H1 (cell line): Measurements from ENCODE around the gene GAMT. TPM values are rescaled to one million over a fixed set of nuclear protein-coding genes. Genes with fewer than 3 reads are reported as not detected.

Source experiments
- CTCF ChIA-PET: fragments of 300-600 bp; sonication (Branson Sonifier 250); formaldehyde crosslinking; loops from one replicate; lab custom pipeline; 2021; ENCODE audit not compliant: partially characterized antibody; lab: Charles Lee
- POLR2A ChIA-PET: fragments of 300-600 bp; sonication (Branson Sonifier 250); formaldehyde crosslinking; loops from one replicate; lab custom pipeline; 2021; ENCODE audit warnings: inconsistent platforms; ENCODE audit not compliant: partially characterized antibody; lab: Charles Lee
- DNase-seq, 2 experiments: peaks; one replicate each; pipeline versions ENCODE4 v3.0.0 to v3.0.0-alpha.2; 2010 to 2022; ENCODE audit warnings: low spot score in 2 of 2, low read depth in 1 of 2, mixed read lengths in 1 of 2
- FAIRE-seq: peaks from 2 replicates; lab custom pipeline; 2011; peaks lifted over from hg19 to GRCh38; lab: Jason Lieb, UNC
- H2AFZ ChIP-seq: 2 replicates; pipeline ENCODE4 v1.8.1; 2012; ENCODE audit warnings: low read length, inconsistent platforms
- H2AK5ac ChIP-seq: 2 replicates; pipeline ENCODE4 v1.6.1; 2013; ENCODE audit warnings: low read depth, low read length
- H2BK120ac ChIP-seq: replicated peaks from 2 replicates; pipeline ENCODE3; 2013; ENCODE audit warnings: low read depth, low read length, inconsistent platforms
- H2BK12ac ChIP-seq: 2 replicates; pipeline ENCODE4 v1.6.1; 2013; ENCODE audit warnings: low read depth, low read length
- H2BK15ac ChIP-seq: 2 replicates; pipeline ENCODE4 v1.6.1; 2013; ENCODE audit warnings: low read length
- H2BK20ac ChIP-seq: 2 replicates; pipeline ENCODE4 v1.6.1; 2013; ENCODE audit warnings: low read length
- H2BK5ac ChIP-seq: 2 replicates; pipeline ENCODE4 v1.6.1; 2013; ENCODE audit warnings: low read depth, low read length
- H3K14ac ChIP-seq: 2 replicates; pipeline ENCODE4 v1.6.1; 2013; ENCODE audit warnings: inconsistent platforms; ENCODE audit not compliant: insufficient read length
- H3K18ac ChIP-seq: 2 replicates; pipeline ENCODE4 v1.6.1; 2013; ENCODE audit warnings: low read length; ENCODE audit errors: extremely low read depth
- H3K23ac ChIP-seq: 2 replicates; pipeline ENCODE4 v1.6.1; 2013; ENCODE audit warnings: inconsistent platforms; ENCODE audit not compliant: insufficient read length
- H3K23me2 ChIP-seq: 2 replicates; pipeline ENCODE4 v1.6.1; 2013; ENCODE audit warnings: low read depth, low read length
- H3K27ac ChIP-seq: 2 replicates; pipeline ENCODE4 v1.6.1; 2011; ENCODE audit warnings: low read depth, low read length, inconsistent platforms
- H3K27me3 ChIP-seq, 4 experiments: replicated peaks in 1 of 4; 1 replicate in 1 of 4; 2 replicates in 3 of 4; pipeline versions ENCODE4 v1.6.1 to v1.8.1; 2011 to 2013; ENCODE audit warnings: low read length in 3 of 4, mild to moderate bottlenecking in 3 of 4, inconsistent platforms in 2 of 4, mixed read lengths in 2 of 4, moderate library complexity in 1 of 4; ENCODE audit not compliant: control insufficient read depth in 3 of 4, insufficient read depth in 3 of 4; ENCODE audit errors: extremely low read depth in 1 of 4
- H3K36me3 ChIP-seq, 4 experiments: 2 replicates each; pipeline versions ENCODE4 v1.6.1 to v1.8.1; 2011 to 2013; ENCODE audit warnings: mild to moderate bottlenecking in 4 of 4, low read length in 3 of 4, moderate library complexity in 2 of 4, control low read depth in 1 of 4, inconsistent platforms in 1 of 4; ENCODE audit not compliant: insufficient read depth in 4 of 4, control insufficient read depth in 2 of 4
- H3K4ac ChIP-seq: replicated peaks from 2 replicates; pipeline ENCODE3; 2013; ENCODE audit warnings: low read length, low read depth, mixed read lengths, inconsistent platforms; ENCODE audit not compliant: insufficient read length
- H3K4me1 ChIP-seq, 4 experiments: replicated peaks in 1 of 4; 1 replicate in 1 of 4; 2 replicates in 3 of 4; pipeline versions ENCODE4 v1.6.1 to v1.8.1; 2011 to 2013; ENCODE audit warnings: low read length in 3 of 4, inconsistent platforms in 2 of 4, mixed read lengths in 1 of 4; ENCODE audit not compliant: insufficient read depth in 4 of 4, control insufficient read depth in 3 of 4
- H3K4me2 ChIP-seq, 2 experiments: 2 replicates each; pipeline versions ENCODE4 v1.6.1 to v1.8.1; 2011 to 2013; ENCODE audit warnings: low read depth in 2 of 2, low read length in 2 of 2, control low read depth in 1 of 2, inconsistent platforms in 1 of 2, mild to moderate bottlenecking in 1 of 2; ENCODE audit not compliant: insufficient read depth in 1 of 2
- H3K4me3 ChIP-seq, 4 experiments: fragments of 200-600, 300-600 bp in 1 of 4; sonication (generic), shearing (Covaris generic), sonication (Bioruptor Twin) in 1 of 4; 2 replicates each; pipeline versions ENCODE4 v1.5.1 to v1.8.1; 2011 to 2016; ENCODE audit warnings: low read length in 4 of 4, low read depth in 3 of 4, control low read depth in 2 of 4, inconsistent platforms in 2 of 4, mild to moderate bottlenecking in 2 of 4, mixed read lengths in 1 of 4, moderate library complexity in 1 of 4; ENCODE audit not compliant: insufficient read depth in 2 of 4; ENCODE audit errors: extremely low read depth in 1 of 4
- H3K56ac ChIP-seq: replicated peaks from 2 replicates; pipeline ENCODE3; 2013; ENCODE audit warnings: low read depth, mild to moderate bottlenecking, mixed read lengths, low read length, inconsistent platforms; ENCODE audit not compliant: insufficient read length
- H3K79me1 ChIP-seq: 2 replicates; pipeline ENCODE4 v1.6.1; 2013; ENCODE audit warnings: low read depth, low read length, control low read depth
- H3K79me2 ChIP-seq, 2 experiments: 2 replicates each; pipeline versions ENCODE4 v1.6.1 to v1.8.1; 2012 to 2013; ENCODE audit warnings: low read length in 2 of 2, mild to moderate bottlenecking in 2 of 2, inconsistent platforms in 1 of 2; ENCODE audit not compliant: insufficient read depth in 2 of 2, control insufficient read depth in 1 of 2
- H3K9ac ChIP-seq, 4 experiments: replicated peaks in 1 of 4; 1 replicate in 1 of 4; 2 replicates in 3 of 4; pipeline versions ENCODE4 v1.6.1 to v1.8.1; 2011 to 2013; ENCODE audit warnings: low read depth in 3 of 4, low read length in 3 of 4, control low read depth in 2 of 4, mild to moderate bottlenecking in 2 of 4, moderate library complexity in 2 of 4, inconsistent platforms in 1 of 4; ENCODE audit errors: extremely low read depth in 1 of 4
- H3K9me3 ChIP-seq, 2 experiments: 2 replicates each; pipeline versions ENCODE4 v1.6.1 to v1.8.1; 2012 to 2013; ENCODE audit warnings: mild to moderate bottlenecking in 2 of 2, moderate library complexity in 2 of 2, control low read depth in 1 of 2, inconsistent platforms in 1 of 2, low read depth in 1 of 2, low read length in 1 of 2, mixed read lengths in 1 of 2; ENCODE audit not compliant: insufficient read depth in 2 of 2
- H4K20me1 ChIP-seq, 2 experiments: replicated peaks in 1 of 2; 2 replicates each; pipeline versions ENCODE3 to v1.8.1; 2011 to 2013; ENCODE audit warnings: inconsistent platforms in 2 of 2, low read length in 2 of 2, mild to moderate bottlenecking in 1 of 2; ENCODE audit not compliant: insufficient read depth in 2 of 2, control insufficient read depth in 1 of 2
- H4K5ac ChIP-seq: 2 replicates; pipeline ENCODE4 v1.6.1; 2013; ENCODE audit warnings: low read length, low read depth, mixed read lengths, inconsistent platforms; ENCODE audit not compliant: insufficient read length
- H4K8ac ChIP-seq: 2 replicates; pipeline ENCODE4 v1.8.0; 2013; ENCODE audit warnings: mild to moderate bottlenecking, moderate library complexity, low read length, inconsistent platforms; ENCODE audit not compliant: insufficient read depth; ENCODE audit errors: extremely low read depth
- H4K91ac ChIP-seq: replicated peaks from 2 replicates; pipeline ENCODE3; 2013; ENCODE audit warnings: low read length, mixed read lengths, inconsistent platforms; ENCODE audit not compliant: insufficient read length
- ASH2L ChIP-seq: fragments of 200-600, 300-600 bp; sonication (generic); IDR thresholded peaks from one replicate; pipeline ENCODE4 v1.7.1; 2017; ENCODE audit warnings: low read length
- CREB1 ChIP-seq: IDR thresholded peaks from 2 replicates; pipeline ENCODE4 v1.6.1; 2012; ENCODE audit warnings: inconsistent platforms
- CTBP2 ChIP-seq: IDR thresholded peaks from 2 replicates; pipeline ENCODE4 v1.7.0; 2011; ENCODE audit warnings: borderline replicate concordance, mild to moderate bottlenecking, moderate library complexity, mixed read lengths, low read length; ENCODE audit not compliant: insufficient read depth, insufficient read length
- CTCF ChIP-seq, 3 experiments: IDR thresholded peaks; 1 replicate in 2 of 3; 2 replicates in 1 of 3; pipeline versions ENCODE4 v1.5.1 to v1.6.1; 2011; ENCODE audit warnings: low read length in 3 of 3, mild to moderate bottlenecking in 3 of 3, inconsistent platforms in 2 of 3, low read depth in 1 of 3, moderate library complexity in 1 of 3; ENCODE audit not compliant: insufficient read depth in 1 of 3; ENCODE audit errors: control extremely low read depth in 1 of 3
- KDM1A ChIP-seq: fragments of 200-600, 300-600 bp; sonication (generic); IDR thresholded peaks from 2 replicates; pipeline ENCODE4 v1.7.1; 2016; ENCODE audit warnings: mild to moderate bottlenecking, low read length, borderline replicate concordance
- PHF8 ChIP-seq: fragments of 200-600 bp; sonication (generic); conservative IDR thresholded peaks from 2 replicates; pipeline ENCODE4 v1.7.1; 2012; ENCODE audit warnings: low read depth, mild to moderate bottlenecking, inconsistent platforms, low read length, moderate library complexity
- POLR2A ChIP-seq, 2 experiments: IDR thresholded peaks; 1 replicate in 1 of 2; 2 replicates in 1 of 2; pipeline ENCODE4 v1.6.1; 2011; ENCODE audit warnings: low read depth in 2 of 2, low read length in 2 of 2, mild to moderate bottlenecking in 2 of 2; ENCODE audit errors: control extremely low read depth in 1 of 2
- SAP30 ChIP-seq: fragments of 300-600 bp; sonication (generic); IDR thresholded peaks from 2 replicates; pipeline ENCODE4 v1.7.1; 2012; ENCODE audit warnings: low read length, moderate library complexity, mild to moderate bottlenecking, inconsistent platforms; ENCODE audit not compliant: insufficient read depth, insufficient replicate concordance
- WGBS, 2 experiments: shearing (Covaris generic) in 1 of 2; methylation state at CpG; one replicate each; pipeline versions ENCODE4 v1.1.6 to v1.1.7; 2013 to 2015; ENCODE audit warnings: low lambda C conversion rate in 2 of 2, mixed read lengths in 2 of 2, inconsistent platforms in 1 of 2, low coverage in 1 of 2, missing lambda C conversion rate in 1 of 2; ENCODE audit not compliant: insufficient replicate concordance in 2 of 2, insufficient coverage in 1 of 2, insufficient read length in 1 of 2; ENCODE audit errors: extremely low coverage in 1 of 2, missing lambda C conversion rate in 1 of 2; 5-methylcytosine and 5-hydroxymethylcytosine counted together
- polyA plus RNA-seq, 7 experiments: library from polyadenylated mRNA; depleted of rRNA in 3 of 7; stranded (reverse) in 5 of 7; unstranded in 2 of 7; fragments of >200 nt in 5 of 7; fragments of 200-250 nt in 2 of 7; gene quantifications; 1 replicate in 5 of 7; 2 replicates in 1 of 7; 4 replicates in 1 of 7; pipeline versions ENCODE4 v1.2.1 to v1.2.3, GENCODE V29; 2011 to 2013; ENCODE audit warnings: missing spikeins in 2 of 7, mixed read lengths in 2 of 7
- total RNA-seq: library from RNA; stranded (reverse); fragmentation: NEBNext Ultra II Directional; extraction: Animal tissue kit (Norgen Biotek cat#: 25700); gene quantifications from 2 replicates; pipeline ENCODE4 v1.2.1, GENCODE V29; 2021

Gene GAMT
- total and polyA plus RNA-seq, 2 of the 8 experiments (the other 6 are each of a cell fraction or from before 2014, with no cell fraction given): 17.2 to 35.6 TPM

- Histone ChIP-seq H3K4ac (no peak overlapping the region), H3K23ac (no peak overlapping the region), H2AFZ (no peak overlapping the region), H4K20me1 (peaks cover 0 to 13% of the 10 kb centered on the region in 2 experiments), H4K91ac (no peak overlapping the region), H2AK5ac (no peak overlapping the region), H3K27me3 (no peaks in the 10 kb centered on the region), H4K8ac (no peak overlapping the region; the same call in 1 of the 2 replicates), H3K79me1 (peaks cover 2% of the 10 kb centered on the region; the same call in 1 of the 2 replicates), H3K36me3 (peaks cover 17 to 69% (median 45%) of the 10 kb centered on the region in 4 experiments), H2BK20ac (no peak overlapping the region), H2BK5ac (no peak overlapping the region), H3K27ac (no peak overlapping the region), H2BK12ac (no peak overlapping the region), H3K9ac (peak overlapping the region in 1 of 4 experiments; percentile 28; a peak in 2 of 7 replicates), H3K4me2 (no peak overlapping the region), H3K56ac (no peak overlapping the region), H3K4me1 (peaks cover 0 to 3% (median under 1%) of the 10 kb centered on the region in 4 experiments; a peak in 2 of 7 replicates), H3K4me3 (no peak overlapping the region), H3K9me3 (no peaks in the 10 kb centered on the region), H3K79me2 (no peaks in the 10 kb centered on the region; a peak in 1 of 4 replicates), H2BK120ac (no peak overlapping the region), H2BK15ac (no peak overlapping the region), H3K14ac (no peak overlapping the region), H3K18ac (no peak overlapping the region; the same call in 1 of the 2 replicates), H3K23me2 (no peaks in the 10 kb centered on the region), H4K5ac (no peak overlapping the region)
- ChIA-PET POLR2A (interaction anchor here (1.5 to 1.8 kb wide), 2 partner anchors 90 to 92 kb away, joined by 4 to 5 read pairs; partner anchors contain the start of gene FAM174C), CTCF (interaction anchor here (0.8 to 1.6 kb wide), 5 partner anchors 8 to 81 kb away, joined by 3 to 7 read pairs (median 4); no protein-coding TSS in a partner anchor)
- 94% methylated on average over 37 of the region's 37 CpGs; no CpG with 5 or more reads in 1 of the 2 experiments for WGBS, 2 experiments
- DNase-seq (no peak), FAIRE-seq (no peak)
- TF ChIP-seq KDM1A: no peak
- TF ChIP-seq CTCF (IDR thresholded peaks at IDR 0.05; ENCODE audit: control extremely low read depth in 1 of 3, insufficient read depth in 1 of 3, low read depth in 1 of 3, low read length in 3 of 3): no peak
- TF ChIP-seq CREB1: no peak
- no peak for TF ChIP-seq CTBP2
- no peak for TF ChIP-seq POLR2A (IDR thresholded peaks at IDR 0.05; ENCODE audit: control extremely low read depth in 1 of 2, low read depth in 2 of 2, low read length in 2 of 2)
- no peak for TF ChIP-seq SAP30
- TF ChIP-seq PHF8: no peak
- TF ChIP-seq ASH2L: no peak
Measured at GRCh38 chr19:1365319-1366269, 35.7 kb downstream of the GAMT start.
